Hematopoietic multipotent progenitor cell treated with erythropoietin and hydrocortisone succinate and interleukin-3 and kit ligand, for 4 days (in vitro differentiated cells): ENCODE measurements around the gene ARID5B.

ENCODE experiments used
- DNase-seq: peaks from one replicate; pipeline ENCODE4 v3.0.0-alpha.2; 2015

ARID5B gene

GRCh38 chr10:62056219-62056618, 154.7 kb downstream of the ARID5B start:
- no peak for DNase-seq

- DNase-seq, result no peak
These were observed 155.2 kb downstream of the ARID5B start for GRCh38 chr10:62056698-62057097.

- peak; percentile 49 for DNase-seq
These were observed 155.9 kb downstream of the ARID5B start for GRCh38 chr10:62057359-62057758.

- no peak for DNase-seq
These were observed 156.4 kb downstream of the ARID5B start for GRCh38 chr10:62057850-62058249.

GRCh38 chr10:62058476-62058875, 157.0 kb downstream of the ARID5B start:
- no peak for DNase-seq

GRCh38 chr10:62058896-62059216, 157.4 kb downstream of the ARID5B start:
- DNase-seq, result no peak

- peak; percentile 65 for DNase-seq
These were observed 157.9 kb downstream of the ARID5B start for GRCh38 chr10:62059217-62059920.

- DNase-seq, result no peak
These were observed 160.5 kb downstream of the ARID5B start for GRCh38 chr10:62062028-62062427.

- DNase-seq, result no peak
These were observed 161.4 kb downstream of the ARID5B start for GRCh38 chr10:62062752-62063512.

GRCh38 chr10:62063795-62064472, 162.4 kb downstream of the ARID5B start:
- DNase-seq, result no peak

GRCh38 chr10:62067560-62067959, 166.1 kb downstream of the ARID5B start:
- no peak for DNase-seq

- DNase-seq, result no peak
These were observed 167.0 kb downstream of the ARID5B start for GRCh38 chr10:62068464-62068863.

- no peak for DNase-seq
These were observed 168.1 kb downstream of the ARID5B start for GRCh38 chr10:62069452-62070178.

- no peak for DNase-seq
These were observed 170.4 kb downstream of the ARID5B start for GRCh38 chr10:62071846-62072281.

GRCh38 chr10:62072901-62073300, 171.4 kb downstream of the ARID5B start:
- no peak for DNase-seq

GRCh38 chr10:62073429-62073828, 171.9 kb downstream of the ARID5B start:
- no peak for DNase-seq

GRCh38 chr10:62075414-62075813, 173.9 kb downstream of the ARID5B start:
- DNase-seq, result no peak

- no peak for DNase-seq
These were observed 174.4 kb downstream of the ARID5B start for GRCh38 chr10:62075912-62076311.

GRCh38 chr10:62076891-62077290, 175.4 kb downstream of the ARID5B start:
- no peak for DNase-seq

GRCh38 chr10:62077330-62078015, 176.0 kb downstream of the ARID5B start:
- DNase-seq, result no peak

GRCh38 chr10:62079885-62080559, 178.5 kb downstream of the ARID5B start:
- DNase-seq, result no peak

- no peak for DNase-seq
These were observed 179.4 kb downstream of the ARID5B start for GRCh38 chr10:62080905-62081304.
